Heart left ventricle (tissue), 16 donors: ENCODE measurements around the gene HTR3B. TPM values are rescaled to one million over a fixed set of nuclear protein-coding genes. Genes with fewer than 3 reads are reported as not detected.

ENCODE experiments used
- ATAC-seq, 4 donors: fragments of 200-7000 bp; cut with Tn5 transposase; one replicate each; pipeline ENCODE4 v1.9.1; 2020 to 2022; ENCODE audit warnings: moderate library complexity in 4 of 4, mild to moderate bottlenecking in 3 of 4, moderate number of reproducible peaks in 1 of 4
- DNase-seq, 5 donors: peaks; one replicate each; pipeline ENCODE4 v3.0.0-alpha.2; 2020
- H3K27ac ChIP-seq, 12 donors: fragments of 200-600 bp; sonication (generic) in 4 of 12; one replicate each; pipeline versions ENCODE4 v1.5.0 to v1.8.0; 2016 to 2022; ENCODE audit warnings: mild to moderate bottlenecking in 2 of 12
- H3K27me3 ChIP-seq, 9 donors: fragments of 200-600 bp; sonication (generic) in 2 of 9; one replicate each; pipeline versions ENCODE4 v1.5.1 to v1.8.0; 2016 to 2022; ENCODE audit warnings: mild to moderate bottlenecking in 3 of 9
- H3K36me3 ChIP-seq, 9 donors: fragments of 200-600 bp; sonication (generic) in 2 of 9; one replicate each; pipeline versions ENCODE4 v1.5.0 to v1.8.0; 2018 to 2022; ENCODE audit warnings: mild to moderate bottlenecking in 2 of 9
- H3K4me1 ChIP-seq, 12 donors: fragments of 200-600 bp; sonication (generic) in 4 of 12; one replicate each; pipeline versions ENCODE4 v1.5.0 to v1.8.0; 2016 to 2022; ENCODE audit warnings: mild to moderate bottlenecking in 3 of 12
- H3K4me3 ChIP-seq, 12 donors: fragments of 200-600 bp; sonication (generic) in 4 of 12; one replicate each; pipeline versions ENCODE4 v1.5.0 to v1.8.0; 2017 to 2022; ENCODE audit warnings: mild to moderate bottlenecking in 9 of 12, moderate library complexity in 4 of 12
- H3K9me3 ChIP-seq, 12 donors: fragments of 200-600 bp; sonication (generic) in 4 of 12; one replicate each; pipeline versions ENCODE4 v1.5.0 to v1.8.0; 2016 to 2022; ENCODE audit warnings: mild to moderate bottlenecking in 1 of 12
- POLR2A ChIP-seq, 2 donors: fragments of 450-650 bp; IDR thresholded peaks; one replicate each; pipeline ENCODE4 v1.6.1; 2017; ENCODE audit warnings: antibody characterized with exemption in 2 of 2, mild to moderate bottlenecking in 2 of 2, moderate library complexity in 2 of 2
- WGBS, 4 donors: extraction: QIAGEN DNeasy Blood & Tissue Kit in 2 of 4; methylation state at CpG; one replicate each; pipeline versions ENCODE4 v1.1.5 to v1.1.7; 2013 to 2018; 5-methylcytosine and 5-hydroxymethylcytosine counted together
- intact Hi-C, 10 donors: fragments of 100-400 bp; cut with DNase I; formaldehyde crosslinking; loops; one replicate each; pipeline versions ENCODE4 v1.11.1 to v1.14.2; 2022
- polyA plus RNA-seq, 2 donors: library from polyadenylated mRNA; stranded (reverse); fragments of 200-250 nt; gene quantifications; one replicate each; pipeline ENCODE4 v1.2.3, GENCODE V29; 2013
- total RNA-seq, 9 donors: library from RNA; depleted of rRNA in 2 of 9; stranded (reverse); fragments of >200 nt in 2 of 9; fragmentation: NEBNext Ultra II Directional in 3 of 9; extraction: Animal tissue kit (Norgen Biotek cat#: 25700) in 3 of 9; gene quantifications; one replicate each; pipeline versions ENCODE4 v1.1.0 to v1.2.4, GENCODE V29; 2016 to 2023
- TF ChIP-seq, protein P1 (sequence below), 12 donors: fragments of 200-600 bp; sonication (generic) in 4 of 12; IDR thresholded peaks; one replicate each; pipeline versions ENCODE4 v1.5.0 to v1.8.0; 2018 to 2022; ENCODE audit warnings: antibody characterized with exemption in 12 of 12, mild to moderate bottlenecking in 5 of 12
- donor health status: ischemic (EF 13 %, LVEDD 7.1; RV severe dilation, severe dysfunction).
- donor health status: healthy with polysubstance abuse.
- donor health status: DM: no; HTN: yes; CAD: no.
- donor health status: DM: no; HTN: no; CAD: no.
- donor health status: ischemic (EF 25% LVEDD 6.9; RV normal size, moderate dysfunction).
- donor health status: ischemic (EF 25% LVEDD 5.7; RV mildly dilated, moderate dysfunction).
- donor health status: healthy.
- donor health status: DM: yes; HTN: yes; CAD: no.
- donor health status: ischemic (EF 35%, LVEDD 5.7; RV mildly dilated, moderate dysfunction).
- donor health status: nonischemic (EF 11% LVEDD 7.7; RV severe dilation, severe dysfunction).
- donor health status: DM: yes; HTN: yes; CAD: no.
- donor health status: PGD.
- donor health status: ischemic (EF 29% LVEDD 5.4; RV normal size, mild dysfunction).
- donor health status: nonischemic (EF 23%, LVEDD 6.1; RV moderate dilation, normal function).

HTR3B gene
- total and polyA plus RNA-seq, 11 donors = not detected

DNA sequence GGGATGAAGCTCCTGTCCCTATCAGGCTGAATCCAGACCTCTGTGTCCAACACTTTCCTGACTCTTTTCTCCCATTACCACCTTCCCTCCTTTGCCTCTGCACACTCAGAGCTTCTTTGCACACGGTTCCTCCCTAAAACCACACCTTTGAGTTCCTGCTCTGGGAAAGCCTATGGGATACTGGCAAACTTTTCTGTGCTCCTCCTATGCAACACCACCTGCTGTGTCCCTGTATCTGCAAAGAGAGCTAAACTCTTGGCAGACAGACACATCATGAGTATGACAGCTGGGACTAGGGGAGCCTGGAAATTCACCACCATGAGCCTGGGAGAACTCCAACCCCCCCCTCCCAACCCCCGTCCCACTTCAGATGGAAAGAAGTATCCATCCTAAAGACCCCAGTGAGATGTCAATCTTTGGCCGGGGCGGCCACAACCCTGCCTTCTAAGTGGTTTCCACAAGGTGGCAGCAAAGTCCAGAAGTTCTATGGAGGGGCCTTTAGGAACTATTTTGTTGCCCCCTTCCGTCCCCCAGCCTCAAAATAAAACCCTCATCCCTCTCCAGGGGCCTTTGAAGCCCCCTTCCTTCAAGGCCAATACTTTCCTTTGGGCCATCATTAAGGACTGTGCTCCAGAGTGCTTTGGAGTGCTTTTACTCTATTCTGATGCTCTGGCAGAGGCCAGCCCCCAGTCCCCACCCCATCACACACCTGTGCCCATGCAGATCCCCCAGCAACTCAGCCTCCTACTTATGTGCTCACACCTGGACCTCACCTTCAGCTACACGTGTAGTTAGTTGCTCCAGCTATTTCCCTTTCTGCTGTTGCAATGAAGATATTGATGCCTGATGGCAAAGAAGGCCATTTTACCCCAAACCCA lies 89.7 kb downstream of the HTR3B start:
- no peak for TF ChIP-seq POLR2A (IDR thresholded peaks at IDR 0.05)
- TF ChIP-seq, protein P1, sequence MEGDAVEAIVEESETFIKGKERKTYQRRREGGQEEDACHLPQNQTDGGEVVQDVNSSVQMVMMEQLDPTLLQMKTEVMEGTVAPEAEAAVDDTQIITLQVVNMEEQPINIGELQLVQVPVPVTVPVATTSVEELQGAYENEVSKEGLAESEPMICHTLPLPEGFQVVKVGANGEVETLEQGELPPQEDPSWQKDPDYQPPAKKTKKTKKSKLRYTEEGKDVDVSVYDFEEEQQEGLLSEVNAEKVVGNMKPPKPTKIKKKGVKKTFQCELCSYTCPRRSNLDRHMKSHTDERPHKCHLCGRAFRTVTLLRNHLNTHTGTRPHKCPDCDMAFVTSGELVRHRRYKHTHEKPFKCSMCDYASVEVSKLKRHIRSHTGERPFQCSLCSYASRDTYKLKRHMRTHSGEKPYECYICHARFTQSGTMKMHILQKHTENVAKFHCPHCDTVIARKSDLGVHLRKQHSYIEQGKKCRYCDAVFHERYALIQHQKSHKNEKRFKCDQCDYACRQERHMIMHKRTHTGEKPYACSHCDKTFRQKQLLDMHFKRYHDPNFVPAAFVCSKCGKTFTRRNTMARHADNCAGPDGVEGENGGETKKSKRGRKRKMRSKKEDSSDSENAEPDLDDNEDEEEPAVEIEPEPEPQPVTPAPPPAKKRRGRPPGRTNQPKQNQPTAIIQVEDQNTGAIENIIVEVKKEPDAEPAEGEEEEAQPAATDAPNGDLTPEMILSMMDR (IDR thresholded peaks at IDR 0.05) = peak; percentile 52 to 74 (median 68)
- peaks cover 0 to 39% (median 8%) of the 10 kb centered on the region in 9 donors for H3K27me3 ChIP-seq
- WGBS, 4 donors = 0 to 9% (median 3%) methylated on average over 4 to 6 of the region's 6 CpGs
- intact Hi-C loops = loop anchor here in 8 of 10 donors (1.0 to 10.0 kb wide), 7 partner anchors 90 to 270 kb away; partner anchors contain the start of gene HTR3B (in 1 of the 8)
- H3K36me3 ChIP-seq = no peaks in the 10 kb centered on the region
- no peak overlapping the region for H3K27ac ChIP-seq
- H3K9me3 ChIP-seq = no peaks in the 10 kb centered on the region
- DNase-seq (no peak), ATAC-seq (peak in 1 of 4 donors; percentile 56)
- no peaks in the 10 kb centered on the region for H3K4me1 ChIP-seq
- no peak overlapping the region for H3K4me3 ChIP-seq

Other genes starting within 250 kb of the HTR3B start
- gene TMPRSS5, start 198.5 kb upstream of the HTR3B start, total RNA-seq = 1 to 10 TPM in 2 of 9 donors, under 1 TPM in 6, not detected in 1; 0.16 to 1.2 (median 0.49) TPM
- gene TMPRSS5, start 198.5 kb upstream of the HTR3B start, polyA plus RNA-seq = under 1 TPM; 0.15 to 0.50 TPM
- gene ZW10, start 131.1 kb upstream of the HTR3B start, total RNA-seq = 10 to 100 TPM in 3 of 9 donors, 1 to 10 TPM in 6; 7.5 to 11.9 (median 9.8) TPM
- 10 to 100 TPM in 1 of 2 donors, 1 to 10 TPM in 1; 2.2 to 12.0 TPM for gene ZW10, start 131.1 kb upstream of the HTR3B start, polyA plus RNA-seq
- gene CLDN25, start 125.0 kb upstream of the HTR3B start, total RNA-seq = not detected
- gene CLDN25, start 125.0 kb upstream of the HTR3B start, polyA plus RNA-seq = not detected
- gene USP28, start 29.2 kb upstream of the HTR3B start, total RNA-seq = 100 to 1,000 TPM in 8 of 9 donors, 10 to 100 TPM in 1; 86.7 to 172 (median 124) TPM
- gene USP28, start 29.2 kb upstream of the HTR3B start, polyA plus RNA-seq = 10 to 100 TPM; 28.8 to 86.5 TPM
- gene HTR3A, start 70.3 kb downstream of the HTR3B start, total RNA-seq = under 1 TPM in 1 of 9 donors, not detected in 8; 0.23 TPM
- under 1 TPM in 1 of 2 donors, not detected in 1; 0.15 TPM for gene HTR3A, start 70.3 kb downstream of the HTR3B start, polyA plus RNA-seq
- gene ZBTB16, start 154.9 kb downstream of the HTR3B start, total RNA-seq = 100 to 1,000 TPM in 2 of 9 donors, 10 to 100 TPM in 7; 15.3 to 130 (median 62.8) TPM
- 10 to 100 TPM; 44.0 to 86.1 TPM for gene ZBTB16, start 154.9 kb downstream of the HTR3B start, polyA plus RNA-seq